ENCODE data around the gene TRMO. TPM values are rescaled to one million over a fixed set of nuclear protein-coding genes. Genes with fewer than 3 reads are reported as not detected.

The TRMO gene
- total RNA-seq, 1 donor: 61.8 TPM

DNA sequence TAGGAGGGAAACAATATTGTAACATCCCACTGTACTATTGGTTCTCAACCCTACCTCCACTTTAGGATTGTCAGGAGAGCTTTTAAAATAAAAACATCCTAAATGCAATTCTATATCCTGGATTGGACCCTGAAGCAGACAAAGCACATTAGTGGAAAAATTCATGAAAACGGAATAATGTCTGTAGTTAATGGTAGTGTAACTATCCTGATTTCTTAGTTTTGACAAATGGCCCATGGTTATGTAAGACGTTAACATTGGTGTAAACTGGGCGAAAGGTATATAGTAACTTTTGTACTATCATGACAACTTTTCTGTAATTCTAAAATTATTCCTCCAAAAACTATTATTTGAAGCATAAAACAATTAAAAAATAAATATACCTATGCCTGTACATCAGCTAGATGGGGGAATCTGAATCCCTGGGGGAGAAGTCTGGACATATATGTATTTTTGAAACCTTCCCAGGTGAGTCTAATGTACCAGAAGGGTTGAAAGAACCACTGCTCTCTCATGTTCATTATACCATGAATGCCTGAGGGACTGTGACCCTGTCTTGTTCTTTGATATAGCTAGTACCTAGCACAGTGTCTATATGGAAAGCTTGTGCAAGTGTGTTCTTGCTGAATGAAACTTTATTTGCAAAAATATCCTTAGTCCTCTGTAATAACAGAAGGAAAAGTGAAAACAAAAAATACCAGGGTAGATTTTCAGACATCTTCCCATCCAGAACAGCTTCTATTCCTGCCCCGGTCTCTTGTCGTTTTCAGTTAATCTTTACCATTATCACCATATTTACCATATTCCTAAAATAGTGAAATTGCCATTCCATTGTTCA is 3.4 kb upstream of the TRMO start:
- Histone ChIP-seq H3K9me3 (ENCODE audit: low read depth, low read length) (no peaks in the 10 kb centered on the region), H3K4me1 (ENCODE audit: insufficient read depth, low read length) (peaks cover 37% of the 10 kb centered on the region), H3K27me3 (ENCODE audit: insufficient read depth, low read length) (no peaks in the 10 kb centered on the region), H3K4me3 (ENCODE audit: low read length) (no peak overlapping the region)

DNA sequence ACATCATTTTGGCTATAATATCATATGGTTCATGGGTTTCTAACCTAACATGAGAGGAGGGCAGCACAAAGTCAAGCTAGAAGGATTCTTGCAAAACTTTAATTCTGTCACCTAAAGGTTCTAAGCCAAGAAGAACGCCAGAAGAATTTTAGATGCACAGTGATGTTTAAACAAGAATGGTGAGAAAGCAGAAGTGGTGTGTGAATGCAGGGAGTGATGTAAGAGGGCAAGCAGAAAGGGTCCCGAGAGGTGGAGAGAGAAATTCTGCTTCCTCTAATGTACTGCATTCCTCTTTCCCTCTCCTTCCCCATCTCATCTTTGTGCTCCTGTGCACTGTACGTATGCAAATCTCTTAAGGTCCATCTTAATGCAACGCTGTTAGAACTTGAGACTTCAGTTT is 2.1 kb upstream of the TRMO start:
- Histone ChIP-seq H3K4me3 (ENCODE audit: low read length) (no peak overlapping the region), H3K4me1 (ENCODE audit: insufficient read depth, low read length) (peaks cover 43% of the 10 kb centered on the region), H3K9me3 (ENCODE audit: low read depth, low read length) (no peaks in the 10 kb centered on the region), H3K27me3 (ENCODE audit: insufficient read depth, low read length) (no peaks in the 10 kb centered on the region)

DNA sequence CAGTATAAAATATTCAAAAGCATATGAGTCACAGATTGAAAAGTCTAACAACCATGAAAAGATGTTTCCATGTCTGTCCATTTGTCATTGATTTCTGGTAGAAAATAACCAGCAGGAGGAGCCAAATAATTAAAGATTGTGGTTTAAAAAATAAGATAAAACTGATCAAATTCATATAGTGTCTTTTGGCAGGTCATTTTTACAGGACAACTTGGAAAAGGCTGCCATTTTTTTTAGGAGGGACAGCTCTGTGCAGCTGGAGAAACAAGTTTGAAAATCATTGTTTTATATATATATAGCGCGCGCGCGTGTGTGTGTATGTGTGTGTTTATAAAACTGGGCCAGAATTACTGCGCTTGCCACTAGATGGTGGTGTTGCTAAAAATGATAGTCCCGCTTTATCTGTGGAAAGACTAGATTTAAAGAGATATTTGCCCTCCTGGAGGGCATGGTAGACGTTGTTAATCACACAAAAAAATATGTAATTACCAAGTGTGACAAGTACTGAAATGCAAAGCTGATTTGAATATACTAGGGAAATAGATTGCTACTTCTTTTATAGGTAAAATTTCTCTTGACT is 1.3 kb upstream of the TRMO start:
- no peaks in the 10 kb centered on the region for H3K27me3 ChIP-seq (ENCODE audit: insufficient read depth, low read length)
- H3K4me3 ChIP-seq (ENCODE audit: low read length): no peak overlapping the region
- H3K9me3 ChIP-seq (ENCODE audit: low read depth, low read length): no peaks in the 10 kb centered on the region
- peaks cover 43% of the 10 kb centered on the region for H3K4me1 ChIP-seq (ENCODE audit: insufficient read depth, low read length)

DNA sequence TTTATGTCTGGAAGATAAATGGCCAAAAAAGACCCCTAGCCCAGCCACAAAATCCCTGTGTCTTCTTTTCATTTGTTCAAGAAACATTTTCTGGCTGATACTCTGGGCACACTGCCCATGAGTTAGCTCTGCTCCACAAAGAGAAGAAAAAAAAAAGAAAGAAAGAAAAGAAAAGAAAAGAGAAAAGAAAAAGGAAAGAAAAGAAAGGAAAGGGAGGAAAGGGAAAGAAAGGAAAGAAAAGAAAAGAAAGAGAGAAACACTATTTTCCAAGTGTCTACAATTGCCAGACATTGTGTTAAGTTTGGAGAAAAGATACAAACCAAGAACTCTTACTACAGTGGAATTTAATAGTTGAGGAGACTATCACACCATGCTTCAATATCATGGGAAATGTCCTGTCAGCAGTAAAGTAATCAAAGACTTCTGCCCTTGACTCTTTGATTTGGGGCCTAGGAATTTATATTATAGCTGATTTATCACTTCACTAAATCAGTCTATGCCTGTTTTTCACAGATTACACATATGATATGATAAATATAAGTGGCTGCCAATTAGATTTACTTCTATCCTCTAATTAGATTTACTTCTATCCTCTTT is 3.0 kb downstream of the TRMO start:
- no peak overlapping the region for H3K4me3 ChIP-seq (ENCODE audit: low read length)
- no peaks in the 10 kb centered on the region for H3K9me3 ChIP-seq (ENCODE audit: low read depth, low read length)
- H3K27me3 ChIP-seq (ENCODE audit: insufficient read depth, low read length): no peaks in the 10 kb centered on the region
- peaks cover 45% of the 10 kb centered on the region for H3K4me1 ChIP-seq (ENCODE audit: insufficient read depth, low read length)

DNA sequence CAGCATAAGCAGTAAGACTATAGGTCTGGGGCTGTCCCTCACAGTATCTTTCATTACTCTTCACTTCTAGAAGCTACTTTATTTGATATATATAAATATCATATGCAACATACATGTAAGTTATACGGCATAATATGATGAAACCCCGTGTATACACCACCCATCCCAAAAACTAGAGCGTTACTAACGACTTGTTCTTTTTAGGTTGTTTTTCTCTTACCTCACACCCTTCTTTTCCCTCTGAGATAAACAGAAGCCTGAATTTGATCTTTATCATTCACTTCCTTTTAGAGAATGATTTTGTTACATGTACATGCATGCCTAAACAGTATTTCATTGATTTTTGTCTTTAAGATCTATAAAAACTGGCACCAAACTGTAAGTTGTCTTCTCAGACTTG is 3.7 kb downstream of the TRMO start:
- Histone ChIP-seq H3K27me3 (ENCODE audit: insufficient read depth, low read length) (no peaks in the 10 kb centered on the region), H3K4me3 (ENCODE audit: low read length) (no peak overlapping the region), H3K9me3 (ENCODE audit: low read depth, low read length) (no peaks in the 10 kb centered on the region), H3K4me1 (ENCODE audit: insufficient read depth, low read length) (peaks cover 39% of the 10 kb centered on the region)

DNA sequence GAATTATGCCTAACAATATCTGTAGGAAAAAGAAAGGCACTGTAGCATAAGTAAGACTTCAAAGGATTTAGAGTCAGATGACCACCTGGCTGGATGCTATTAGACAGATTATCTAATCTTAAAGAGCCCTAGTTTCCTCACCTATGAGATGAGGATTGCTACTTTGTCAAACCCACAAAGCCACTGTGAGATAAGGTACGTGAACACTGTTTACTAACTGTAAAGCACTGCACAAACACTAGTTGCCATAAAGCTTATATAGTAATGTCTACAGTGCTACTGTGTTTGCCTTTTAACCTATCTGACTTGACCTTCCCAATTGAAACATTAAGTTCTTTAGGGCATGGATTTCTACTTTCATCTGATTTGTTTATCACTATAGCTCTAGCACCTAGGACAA is 10.3 kb downstream of the TRMO start:
- no peak overlapping the region for H3K4me3 ChIP-seq (ENCODE audit: low read length)
- H3K9me3 ChIP-seq (ENCODE audit: low read depth, low read length): no peaks in the 10 kb centered on the region
- no peaks in the 10 kb centered on the region for H3K27me3 ChIP-seq (ENCODE audit: insufficient read depth, low read length)
- H3K4me1 ChIP-seq (ENCODE audit: insufficient read depth, low read length): peaks cover 38% of the 10 kb centered on the region

DNA sequence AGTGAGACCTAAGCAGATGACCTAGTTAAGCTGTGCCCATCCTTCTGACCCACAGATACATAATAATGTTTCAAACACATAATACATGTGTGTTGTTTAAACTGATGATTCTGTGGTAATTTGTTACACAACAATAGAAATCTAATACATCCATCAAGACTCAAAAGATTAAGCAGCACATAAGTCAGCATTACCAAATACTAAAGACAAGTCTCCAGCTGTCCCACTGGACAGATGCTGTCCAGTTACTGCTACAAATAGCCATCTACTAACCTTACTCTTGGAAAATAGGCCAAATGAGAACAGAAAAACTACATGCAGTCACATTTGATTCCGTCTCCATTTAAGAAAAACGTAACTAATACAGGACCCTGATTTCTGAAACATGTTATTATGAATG is 10.8 kb downstream of the TRMO start:
- Histone ChIP-seq H3K4me1 (ENCODE audit: insufficient read depth, low read length) (peaks cover 42% of the 10 kb centered on the region), H3K9me3 (ENCODE audit: low read depth, low read length) (no peaks in the 10 kb centered on the region)

DNA sequence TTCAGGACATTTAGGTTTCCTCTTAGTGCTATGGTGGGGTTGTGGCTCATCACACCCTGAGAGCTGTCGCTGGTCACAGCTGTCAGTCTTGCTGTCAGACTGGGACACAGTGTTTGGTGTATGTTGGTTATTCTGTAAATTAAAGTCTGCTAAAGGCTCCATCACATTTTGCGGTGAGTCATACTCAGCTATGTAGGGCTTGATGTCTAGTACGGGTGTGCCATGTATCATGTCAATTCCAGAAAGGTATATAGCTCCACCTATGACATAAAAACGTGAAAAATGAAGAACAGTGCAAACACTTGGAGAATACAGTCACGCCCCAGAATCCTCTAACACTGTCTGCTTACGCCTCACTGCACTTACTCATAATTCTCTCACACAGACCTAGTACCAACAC is 11.9 kb downstream of the TRMO start:
- Histone ChIP-seq H3K4me1 (ENCODE audit: insufficient read depth, low read length) (peaks cover 54% of the 10 kb centered on the region), H3K9me3 (ENCODE audit: low read depth, low read length) (no peaks in the 10 kb centered on the region), H3K27me3 (ENCODE audit: insufficient read depth, low read length) (no peaks in the 10 kb centered on the region), H3K4me3 (ENCODE audit: low read length) (no peak overlapping the region)

More for the DNA sequence above, 10.8 kb downstream of the TRMO start:
- no peaks in the 10 kb centered on the region for H3K27me3 ChIP-seq (ENCODE audit: insufficient read depth, low read length)
- H3K4me3 ChIP-seq (ENCODE audit: low read length): no peak overlapping the region

DNA sequence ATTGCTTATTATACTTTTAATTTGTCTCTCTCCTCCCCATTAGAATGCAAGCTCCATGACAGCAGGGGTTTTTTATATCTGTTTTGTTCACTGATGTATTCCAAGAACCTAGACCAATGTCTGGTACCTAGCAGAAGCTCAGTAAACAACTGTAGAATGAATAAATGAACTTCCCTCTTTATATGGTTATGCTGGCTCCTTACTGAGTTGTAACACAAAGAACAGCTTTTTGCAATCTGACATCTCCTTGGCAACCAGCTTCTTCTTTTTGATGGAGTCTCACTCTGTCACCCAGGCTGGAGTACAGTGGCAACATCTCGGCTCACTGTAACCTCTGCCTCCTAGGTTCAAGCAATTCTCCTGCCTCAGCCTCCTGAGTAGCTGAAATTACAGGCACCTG is 13.6 kb downstream of the TRMO start:
- Histone ChIP-seq H3K4me3 (ENCODE audit: low read length) (no peak overlapping the region), H3K4me1 (ENCODE audit: insufficient read depth, low read length) (peaks cover 64% of the 10 kb centered on the region), H3K27me3 (ENCODE audit: insufficient read depth, low read length) (no peaks in the 10 kb centered on the region), H3K9me3 (ENCODE audit: low read depth, low read length) (no peaks in the 10 kb centered on the region)

DNA sequence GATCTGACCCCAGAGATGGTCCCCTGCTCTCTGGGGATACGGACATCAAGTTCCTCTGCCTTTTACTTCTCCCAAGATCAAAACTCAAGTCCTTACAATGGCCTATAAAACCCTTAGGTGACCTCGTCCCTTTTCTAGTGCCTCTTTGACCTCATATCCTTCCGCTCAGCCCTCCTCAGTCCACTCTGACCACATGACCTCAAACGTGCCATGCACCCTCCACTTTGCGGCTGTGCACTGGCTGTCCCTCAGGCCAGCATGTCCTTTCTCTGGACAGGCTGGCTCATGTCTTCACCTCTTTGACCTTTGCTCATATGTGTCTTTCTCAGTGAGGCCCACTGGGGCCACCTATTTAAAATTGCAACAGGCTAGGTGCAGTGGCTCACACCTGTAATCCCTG is 14.7 kb downstream of the TRMO start:
- no peaks in the 10 kb centered on the region for H3K9me3 ChIP-seq (ENCODE audit: low read depth, low read length)
- peaks cover 71% of the 10 kb centered on the region for H3K4me1 ChIP-seq (ENCODE audit: insufficient read depth, low read length)
- no peaks in the 10 kb centered on the region for H3K27me3 ChIP-seq (ENCODE audit: insufficient read depth, low read length)
- no peak overlapping the region for H3K4me3 ChIP-seq (ENCODE audit: low read length)

DNA sequence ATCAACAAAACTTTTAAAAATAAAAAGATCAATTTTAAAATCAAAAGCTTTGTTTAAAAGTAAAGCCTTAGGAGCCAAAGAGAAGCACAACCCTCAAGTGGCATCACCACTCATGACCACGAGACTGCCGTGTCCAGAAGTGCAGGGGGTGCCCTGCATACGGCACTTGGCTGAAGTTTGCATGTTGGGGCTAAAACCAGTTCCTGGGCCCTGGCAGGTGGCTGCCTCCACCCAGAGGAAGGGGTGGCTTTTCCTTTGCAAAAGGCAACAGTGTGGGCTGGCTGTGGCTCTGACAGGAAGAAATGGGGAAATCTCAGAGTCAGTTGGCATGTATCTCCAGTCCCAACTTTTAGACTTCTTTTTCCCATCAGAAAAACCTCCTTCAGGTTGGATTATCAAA is 15.3 kb downstream of the TRMO start:
- H3K9me3 ChIP-seq (ENCODE audit: low read depth, low read length): no peaks in the 10 kb centered on the region
- H3K4me3 ChIP-seq (ENCODE audit: low read length): no peak overlapping the region
- H3K4me1 ChIP-seq (ENCODE audit: insufficient read depth, low read length): peaks cover 71% of the 10 kb centered on the region

DNA sequence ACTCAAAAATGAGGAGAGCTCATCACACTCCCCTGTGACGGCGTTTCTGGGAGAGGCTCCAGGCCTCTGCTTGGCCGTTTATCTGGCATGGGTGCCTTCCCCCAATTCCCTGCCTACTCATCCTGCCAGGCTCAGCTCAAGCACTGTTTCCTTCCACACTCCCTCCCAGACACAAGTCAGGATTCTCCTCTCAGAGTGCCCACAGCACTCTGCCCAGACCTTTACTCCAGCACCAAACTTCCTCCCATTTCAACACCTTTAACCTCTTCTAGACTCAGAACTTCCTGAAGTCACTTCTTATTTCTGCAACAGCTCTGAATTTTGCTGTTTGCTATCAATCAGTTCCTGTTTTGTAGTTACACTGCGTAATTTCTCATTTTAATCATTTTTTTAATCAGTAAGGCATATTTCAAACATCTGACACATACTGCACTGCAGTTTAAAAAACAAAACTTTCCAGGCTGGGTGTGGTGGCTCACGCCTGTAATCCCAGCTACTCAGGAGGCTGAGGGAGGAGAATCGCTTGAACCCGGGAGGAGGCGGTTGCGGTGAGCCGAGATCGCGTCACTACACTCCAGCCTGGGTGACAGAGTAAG is 16.0 kb downstream of the TRMO start:
- Histone ChIP-seq H3K4me3 (ENCODE audit: low read length) (no peak overlapping the region), H3K4me1 (ENCODE audit: insufficient read depth, low read length) (peaks cover 76% of the 10 kb centered on the region), H3K27me3 (ENCODE audit: insufficient read depth, low read length) (no peaks in the 10 kb centered on the region), H3K9me3 (ENCODE audit: low read depth, low read length) (no peaks in the 10 kb centered on the region)

More for the DNA sequence above, 15.3 kb downstream of the TRMO start:
- no peaks in the 10 kb centered on the region for H3K27me3 ChIP-seq (ENCODE audit: insufficient read depth, low read length)

DNA sequence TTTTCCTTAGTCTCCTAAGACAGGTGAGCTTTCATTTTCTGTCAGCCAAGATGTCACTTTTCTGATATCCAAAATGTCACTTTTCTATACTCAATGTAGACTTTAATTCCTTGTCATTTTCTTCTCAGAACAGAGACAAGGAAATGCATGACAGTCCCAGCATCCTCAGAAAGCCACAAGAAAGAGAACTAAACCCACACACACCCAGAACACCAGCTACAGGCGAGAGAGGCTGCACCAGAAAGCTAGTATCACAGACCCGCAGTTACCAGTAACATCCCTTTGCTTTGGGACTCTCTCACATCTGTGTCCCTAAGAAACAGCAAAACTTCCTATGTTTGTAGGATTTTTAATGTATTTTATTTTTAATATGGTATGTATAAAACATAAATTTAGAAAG is 17.1 kb downstream of the TRMO start:
- H3K4me3 ChIP-seq (ENCODE audit: low read length): no peak overlapping the region
- no peaks in the 10 kb centered on the region for H3K9me3 ChIP-seq (ENCODE audit: low read depth, low read length)
- H3K4me1 ChIP-seq (ENCODE audit: insufficient read depth, low read length): peaks cover 69% of the 10 kb centered on the region
- H3K27me3 ChIP-seq (ENCODE audit: insufficient read depth, low read length): no peaks in the 10 kb centered on the region

DNA sequence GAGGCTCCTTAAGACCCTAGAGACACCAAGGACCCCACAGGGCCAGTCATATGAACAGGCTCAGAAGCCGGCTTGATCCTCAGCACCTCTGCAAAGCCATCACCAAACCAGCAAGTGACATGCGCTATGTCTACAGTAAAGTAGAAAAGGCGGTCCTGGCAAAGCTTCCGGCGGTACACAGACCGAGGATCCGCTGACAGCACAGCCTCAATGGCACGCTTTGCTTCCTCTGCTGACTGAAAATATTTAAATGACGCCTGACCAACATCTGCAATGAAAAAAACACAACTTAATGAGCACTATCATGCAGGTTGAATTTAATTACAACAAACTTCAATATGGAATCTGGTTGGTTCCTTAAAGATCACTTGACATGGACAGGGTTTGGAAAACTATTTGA is 17.6 kb downstream of the TRMO start:
- H3K4me1 ChIP-seq (ENCODE audit: insufficient read depth, low read length): peaks cover 65% of the 10 kb centered on the region
- no peak overlapping the region for H3K4me3 ChIP-seq (ENCODE audit: low read length)
- no peaks in the 10 kb centered on the region for H3K9me3 ChIP-seq (ENCODE audit: low read depth, low read length)
- no peaks in the 10 kb centered on the region for H3K27me3 ChIP-seq (ENCODE audit: insufficient read depth, low read length)

DNA sequence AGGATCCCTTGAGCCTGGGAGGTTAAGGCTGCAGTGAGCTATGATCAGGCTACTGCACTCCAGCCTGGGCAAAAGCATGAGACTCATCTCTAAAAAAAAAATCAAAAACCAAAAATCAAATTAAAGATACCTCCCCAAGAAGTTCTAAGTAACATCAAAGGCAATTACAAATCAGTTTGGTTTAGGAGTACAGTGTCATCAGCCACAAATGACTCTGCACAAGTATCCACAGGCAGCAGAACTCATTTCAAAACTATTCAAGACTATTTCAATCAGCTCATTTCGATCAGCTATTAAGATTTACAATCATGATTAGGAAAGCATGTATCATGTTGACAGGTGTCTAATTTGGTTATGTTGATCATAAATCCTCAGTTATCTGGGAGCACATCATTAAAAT is 19.1 kb downstream of the TRMO start:
- H3K27me3 ChIP-seq (ENCODE audit: insufficient read depth, low read length): no peaks in the 10 kb centered on the region
- no peak overlapping the region for H3K4me3 ChIP-seq (ENCODE audit: low read length)
- peaks cover 50% of the 10 kb centered on the region for H3K4me1 ChIP-seq (ENCODE audit: insufficient read depth, low read length)
- no peaks in the 10 kb centered on the region for H3K9me3 ChIP-seq (ENCODE audit: low read depth, low read length)
